Vagina (tissue), 2 donors: Measurements from ENCODE around the gene ITGA11.

Experiments
- POLR2A ChIP-seq, 2 donors: fragments of 450-650 bp; IDR thresholded peaks; one replicate each; pipeline ENCODE4 v1.6.1; 2017; ENCODE audit warnings: antibody characterized with exemption in 2 of 2, mild to moderate bottlenecking in 2 of 2, moderate library complexity in 2 of 2
- POLR2AphosphoS5 ChIP-seq, 2 donors: sonication (generic); formaldehyde crosslinking; IDR thresholded peaks; one replicate each; pipeline ENCODE4 v1.9.0; 2017; ENCODE audit warnings: antibody characterized with exemption in 2 of 2, mild to moderate bottlenecking in 2 of 2, low read depth in 1 of 2; ENCODE audit not compliant: insufficient read depth in 1 of 2
- TF ChIP-seq, protein P1 (sequence below), 3 experiments: fragments of 450-650 bp in 2 of 3; fragments of 200-600 bp in 1 of 3; sonication (generic) in 1 of 3; IDR thresholded peaks; one replicate each; pipeline ENCODE4 v1.5.1; 2017 to 2019; ENCODE audit warnings: antibody characterized with exemption in 3 of 3, mild to moderate bottlenecking in 2 of 3, moderate library complexity in 2 of 3

GRCh38 chr15:68268405-68268804, 163.6 kb downstream of the ITGA11 start:
- TF ChIP-seq, protein P1, sequence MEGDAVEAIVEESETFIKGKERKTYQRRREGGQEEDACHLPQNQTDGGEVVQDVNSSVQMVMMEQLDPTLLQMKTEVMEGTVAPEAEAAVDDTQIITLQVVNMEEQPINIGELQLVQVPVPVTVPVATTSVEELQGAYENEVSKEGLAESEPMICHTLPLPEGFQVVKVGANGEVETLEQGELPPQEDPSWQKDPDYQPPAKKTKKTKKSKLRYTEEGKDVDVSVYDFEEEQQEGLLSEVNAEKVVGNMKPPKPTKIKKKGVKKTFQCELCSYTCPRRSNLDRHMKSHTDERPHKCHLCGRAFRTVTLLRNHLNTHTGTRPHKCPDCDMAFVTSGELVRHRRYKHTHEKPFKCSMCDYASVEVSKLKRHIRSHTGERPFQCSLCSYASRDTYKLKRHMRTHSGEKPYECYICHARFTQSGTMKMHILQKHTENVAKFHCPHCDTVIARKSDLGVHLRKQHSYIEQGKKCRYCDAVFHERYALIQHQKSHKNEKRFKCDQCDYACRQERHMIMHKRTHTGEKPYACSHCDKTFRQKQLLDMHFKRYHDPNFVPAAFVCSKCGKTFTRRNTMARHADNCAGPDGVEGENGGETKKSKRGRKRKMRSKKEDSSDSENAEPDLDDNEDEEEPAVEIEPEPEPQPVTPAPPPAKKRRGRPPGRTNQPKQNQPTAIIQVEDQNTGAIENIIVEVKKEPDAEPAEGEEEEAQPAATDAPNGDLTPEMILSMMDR (IDR thresholded peaks at IDR 0.05) = no peak
- no peak for TF ChIP-seq POLR2A (IDR thresholded peaks at IDR 0.05)
- no peak for TF ChIP-seq POLR2AphosphoS5 (IDR thresholded peaks at IDR 0.05; ENCODE audit: insufficient read depth in 1 of 2, low read depth in 1 of 2)
